GM18519 (cell line): ENCODE measurements around the gene MRGPRF.
"Not testable (repeated sequence)": the region's sequence is repeated elsewhere in the genome, so short reads cannot be mapped to it uniquely, and the experiment has no call there.

Source experiments
- ATAC-seq: cut with Tn5 transposase; IDR thresholded peaks from one replicate; pipeline ENCODE4 v1.9.1; 2021; ENCODE audit warnings: mild to moderate bottlenecking, moderate library complexity; ENCODE audit not compliant: unreplicated experiment, low FRiP score

MRGPRF gene

GRCh38 chr11:68992743-68993255 is 20.2 kb downstream of the MRGPRF start:
- no peak for ATAC-seq

GRCh38 chr11:68990995-68991780 is 21.9 kb downstream of the MRGPRF start:
- no peak for ATAC-seq

GRCh38 chr11:68989936-68990606 is 23.0 kb downstream of the MRGPRF start:
- no peak for ATAC-seq

- no peak for ATAC-seq
Observed at GRCh38 chr11:68988491-68988890, 24.6 kb downstream of the MRGPRF start.

- ATAC-seq = no peak
Observed at GRCh38 chr11:68987211-68987610, 25.8 kb downstream of the MRGPRF start.

- ATAC-seq = no peak
Observed at GRCh38 chr11:68983801-68984200, 29.2 kb downstream of the MRGPRF start.

GRCh38 chr11:68982134-68982533 is 30.9 kb downstream of the MRGPRF start:
- no peak for ATAC-seq

- no peak for ATAC-seq
Observed at GRCh38 chr11:68980776-68981065, 32.3 kb downstream of the MRGPRF start, which contains the start of gene MRGPRD. Gene MRGPRD (minus strand): TSS chr11:68980986. CDS start chr11:68980986, 0 bp downstream.

- no peak for ATAC-seq
Observed at GRCh38 chr11:68979931-68980775, 32.9 kb downstream of the MRGPRF start.

- no peak for ATAC-seq
Observed at GRCh38 chr11:68978931-68979594, 34.0 kb downstream of the MRGPRF start.

- no peak for ATAC-seq
Observed at GRCh38 chr11:68978626-68978930, 34.5 kb downstream of the MRGPRF start.

- ATAC-seq = no peak
Observed at GRCh38 chr11:68977781-68978625, 35.0 kb downstream of the MRGPRF start.

GRCh38 chr11:68976563-68976962 is 36.5 kb downstream of the MRGPRF start:
- no peak for ATAC-seq

- no peak for ATAC-seq
Observed at GRCh38 chr11:68976095-68976494, 37.0 kb downstream of the MRGPRF start.

GRCh38 chr11:68974421-68975194 is 38.4 kb downstream of the MRGPRF start:
- no peak for ATAC-seq

GRCh38 chr11:68973706-68974105 is 39.3 kb downstream of the MRGPRF start:
- not testable (repeated sequence) for ATAC-seq

- no peak for ATAC-seq
Observed at GRCh38 chr11:68973219-68973618, 39.8 kb downstream of the MRGPRF start.

GRCh38 chr11:68970921-68971636 is 42.0 kb downstream of the MRGPRF start:
- no peak for ATAC-seq
